GM18907 (cell line): Measurements from ENCODE around the gene SPEG.

Source experiments
- ATAC-seq: cut with Tn5 transposase; IDR thresholded peaks from one replicate; pipeline ENCODE4 v1.9.1; 2021; ENCODE audit warnings: mild to moderate bottlenecking, moderate library complexity; ENCODE audit not compliant: unreplicated experiment

Gene SPEG

GRCh38 chr2:219492575-219492974 is 57.9 kb downstream of the SPEG start:
- no peak for ATAC-seq

- no peak for ATAC-seq
These were observed 58.4 kb downstream of the SPEG start for GRCh38 chr2:219493086-219493485.

- ATAC-seq, result no peak
These were observed 60.4 kb downstream of the SPEG start for GRCh38 chr2:219494952-219495530.

GRCh38 chr2:219495531-219496122 is 61.0 kb downstream of the SPEG start:
- no peak for ATAC-seq

GRCh38 chr2:219496247-219496824 is 61.7 kb downstream of the SPEG start:
- ATAC-seq, result no peak

GRCh38 chr2:219496825-219497494 is 62.3 kb downstream of the SPEG start:
- ATAC-seq, result no peak

GRCh38 chr2:219497495-219498279 is 63.0 kb downstream of the SPEG start:
- ATAC-seq, result peak; percentile 24

- ATAC-seq, result peak; percentile 95
These were observed 63.8 kb downstream of the SPEG start, which contains the start of gene GMPPA for GRCh38 chr2:219498280-219499057. TSS of gene GMPPA (plus strand) at chr2:219498891. CDS start at chr2:219499976, 1,085 bp downstream.

- ATAC-seq, result no peak
These were observed 64.3 kb downstream of the SPEG start for GRCh38 chr2:219499058-219499307.

GRCh38 chr2:219499555-219499954 is 64.9 kb downstream of the SPEG start:
- no peak for ATAC-seq

GRCh38 chr2:219500135-219500534 is 65.5 kb downstream of the SPEG start:
- no peak for ATAC-seq

- no peak for ATAC-seq
These were observed 67.2 kb downstream of the SPEG start for GRCh38 chr2:219501849-219502248.

- ATAC-seq, result no peak
These were observed 68.0 kb downstream of the SPEG start for GRCh38 chr2:219502618-219503017.

- ATAC-seq, result no peak
These were observed 70.9 kb downstream of the SPEG start for GRCh38 chr2:219505585-219505984.

- no peak for ATAC-seq
These were observed 71.6 kb downstream of the SPEG start for GRCh38 chr2:219506153-219506801.

- ATAC-seq, result no peak
These were observed 72.3 kb downstream of the SPEG start for GRCh38 chr2:219506802-219507526.

- ATAC-seq, result no peak
These were observed 73.2 kb downstream of the SPEG start for GRCh38 chr2:219507581-219508443.

GRCh38 chr2:219508444-219508734 is 73.7 kb downstream of the SPEG start:
- no peak for ATAC-seq
